ENCODE results near the gene LAMC3. TPM values are rescaled to one million over a fixed set of nuclear protein-coding genes. Genes with fewer than 3 reads are reported as not detected.

Gene LAMC3
- total RNA-seq, 6 experiments from 2014 or later: 2.7 to 14.3 (median 3.7) TPM

DNA sequence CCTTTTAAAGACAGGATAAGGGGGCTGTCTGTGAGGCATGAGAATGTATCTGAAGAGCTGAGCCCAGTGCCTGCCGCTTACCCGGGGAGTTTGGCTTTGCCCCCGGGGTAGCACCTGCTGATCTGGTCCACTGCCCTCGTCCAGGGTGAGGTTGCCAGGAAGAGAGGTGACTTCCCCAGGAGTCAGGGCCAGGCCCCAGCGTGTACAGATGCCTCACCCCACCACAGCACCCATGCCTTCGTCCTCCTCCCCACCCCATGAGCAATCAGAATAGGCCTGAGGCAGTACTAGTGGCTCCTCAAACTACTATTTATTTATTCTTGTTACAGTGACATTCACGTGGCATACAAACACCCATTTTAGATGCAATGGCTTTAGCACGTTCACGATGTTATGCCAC is 71.6 kb downstream of the LAMC3 start:
- 40% methylated on average over 3 of the region's 9 CpGs for WGBS (ENCODE audit: insufficient coverage, low coverage, low lambda C conversion rate, missing lambda C conversion rate)
- Histone ChIP-seq H3K9me3 (no peaks in the 10 kb centered on the region), H3K36me3 (no peaks in the 10 kb centered on the region), H3K4me1 (no peaks in the 10 kb centered on the region), H3K27ac (no peak overlapping the region), H3K27me3 (no peaks in the 10 kb centered on the region), H3K4me3 (no peak overlapping the region)
- no peak for ATAC-seq
- DNase-seq: no peak
- intact Hi-C loops (cut with DNase I): no loop called here
- TF ChIP-seq, protein P1, sequence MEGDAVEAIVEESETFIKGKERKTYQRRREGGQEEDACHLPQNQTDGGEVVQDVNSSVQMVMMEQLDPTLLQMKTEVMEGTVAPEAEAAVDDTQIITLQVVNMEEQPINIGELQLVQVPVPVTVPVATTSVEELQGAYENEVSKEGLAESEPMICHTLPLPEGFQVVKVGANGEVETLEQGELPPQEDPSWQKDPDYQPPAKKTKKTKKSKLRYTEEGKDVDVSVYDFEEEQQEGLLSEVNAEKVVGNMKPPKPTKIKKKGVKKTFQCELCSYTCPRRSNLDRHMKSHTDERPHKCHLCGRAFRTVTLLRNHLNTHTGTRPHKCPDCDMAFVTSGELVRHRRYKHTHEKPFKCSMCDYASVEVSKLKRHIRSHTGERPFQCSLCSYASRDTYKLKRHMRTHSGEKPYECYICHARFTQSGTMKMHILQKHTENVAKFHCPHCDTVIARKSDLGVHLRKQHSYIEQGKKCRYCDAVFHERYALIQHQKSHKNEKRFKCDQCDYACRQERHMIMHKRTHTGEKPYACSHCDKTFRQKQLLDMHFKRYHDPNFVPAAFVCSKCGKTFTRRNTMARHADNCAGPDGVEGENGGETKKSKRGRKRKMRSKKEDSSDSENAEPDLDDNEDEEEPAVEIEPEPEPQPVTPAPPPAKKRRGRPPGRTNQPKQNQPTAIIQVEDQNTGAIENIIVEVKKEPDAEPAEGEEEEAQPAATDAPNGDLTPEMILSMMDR (IDR thresholded peaks at IDR 0.05): no peak
- no peak for TF ChIP-seq POLR2A (IDR thresholded peaks at IDR 0.05)

DNA sequence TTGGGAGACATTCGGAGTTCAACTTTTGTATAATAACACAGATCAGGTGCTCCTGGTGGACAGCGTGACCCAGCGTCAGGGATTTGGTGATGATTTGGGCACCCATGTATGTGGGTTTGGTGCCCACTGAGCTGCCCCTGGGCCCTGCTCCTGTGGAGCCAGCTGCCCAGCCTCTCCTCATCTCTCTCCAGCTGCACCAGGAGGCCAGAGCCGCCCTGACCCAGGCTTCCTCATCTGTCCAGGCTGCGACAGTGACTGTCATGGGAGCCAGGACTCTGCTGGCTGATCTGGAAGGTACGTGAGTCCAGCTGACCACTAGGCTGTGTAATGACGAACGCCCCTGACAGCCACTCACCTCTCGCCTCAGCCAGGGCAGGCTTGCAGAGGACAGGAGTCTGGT is 72.9 kb downstream of the LAMC3 start:
- ATAC-seq: no peak
- WGBS (ENCODE audit: insufficient coverage, low coverage, low lambda C conversion rate, missing lambda C conversion rate): 96% methylated on average over 3 of the region's 9 CpGs
- no peaks in the 10 kb centered on the region for H3K4me1 ChIP-seq
- no peak for DNase-seq
- no peak for TF ChIP-seq POLR2A (IDR thresholded peaks at IDR 0.05)
- TF ChIP-seq, protein P1 (IDR thresholded peaks at IDR 0.05): no peak
- no peak overlapping the region for H3K4me3 ChIP-seq
- H3K27ac ChIP-seq: no peak overlapping the region
- no peaks in the 10 kb centered on the region for H3K36me3 ChIP-seq
- intact Hi-C loops (cut with DNase I): no loop called here
- H3K9me3 ChIP-seq: no peaks in the 10 kb centered on the region
- H3K27me3 ChIP-seq: no peaks in the 10 kb centered on the region

DNA sequence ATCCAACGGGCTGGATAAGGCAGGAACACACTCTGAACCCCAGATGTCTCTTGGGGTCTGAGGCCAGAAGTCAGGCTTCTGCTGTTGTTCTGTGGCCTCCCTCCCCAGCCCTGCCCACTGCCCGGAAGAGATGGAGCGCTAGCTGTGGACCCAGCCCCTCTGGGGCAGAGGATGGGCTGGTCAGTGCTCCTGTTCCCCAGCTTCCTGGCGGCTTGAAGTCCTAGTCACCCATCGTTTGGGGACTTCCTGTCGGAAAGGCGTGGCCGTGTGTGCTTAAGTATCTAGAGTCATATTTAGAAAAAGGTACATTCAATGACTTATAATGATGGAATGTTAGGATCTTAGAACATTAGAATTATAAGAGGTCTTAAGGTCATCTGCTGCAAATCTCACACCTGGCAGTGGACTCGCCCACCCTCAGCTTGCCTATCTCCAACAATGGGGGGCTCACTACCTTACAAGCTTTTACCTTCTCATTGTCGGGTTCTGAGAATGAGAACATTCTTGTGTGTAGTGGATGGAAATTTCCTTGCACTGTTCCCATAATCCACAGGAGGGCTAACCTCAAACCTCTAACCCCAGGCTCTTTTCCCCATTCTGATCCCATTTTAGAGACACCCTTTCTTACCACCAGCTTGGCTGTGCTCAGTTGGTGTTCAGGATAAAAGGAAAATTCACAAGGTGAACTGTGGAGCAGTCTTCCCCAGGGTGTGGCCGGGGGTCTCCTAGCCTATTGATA is 74.0 kb downstream of the LAMC3 start:
- WGBS (ENCODE audit: insufficient coverage, low coverage, low lambda C conversion rate, missing lambda C conversion rate): 59% methylated on average over 5 of the region's 11 CpGs
- Histone ChIP-seq H3K4me3 (no peak overlapping the region), H3K27ac (no peak overlapping the region), H3K27me3 (no peaks in the 10 kb centered on the region), H3K9me3 (no peaks in the 10 kb centered on the region), H3K4me1 (no peaks in the 10 kb centered on the region), H3K36me3 (no peaks in the 10 kb centered on the region)
- ATAC-seq: no peak
- no peak for TF ChIP-seq POLR2A (IDR thresholded peaks at IDR 0.05)
- TF ChIP-seq, protein P1 (IDR thresholded peaks at IDR 0.05): no peak
- intact Hi-C loops (cut with DNase I): no loop called here
- no peak for DNase-seq

DNA sequence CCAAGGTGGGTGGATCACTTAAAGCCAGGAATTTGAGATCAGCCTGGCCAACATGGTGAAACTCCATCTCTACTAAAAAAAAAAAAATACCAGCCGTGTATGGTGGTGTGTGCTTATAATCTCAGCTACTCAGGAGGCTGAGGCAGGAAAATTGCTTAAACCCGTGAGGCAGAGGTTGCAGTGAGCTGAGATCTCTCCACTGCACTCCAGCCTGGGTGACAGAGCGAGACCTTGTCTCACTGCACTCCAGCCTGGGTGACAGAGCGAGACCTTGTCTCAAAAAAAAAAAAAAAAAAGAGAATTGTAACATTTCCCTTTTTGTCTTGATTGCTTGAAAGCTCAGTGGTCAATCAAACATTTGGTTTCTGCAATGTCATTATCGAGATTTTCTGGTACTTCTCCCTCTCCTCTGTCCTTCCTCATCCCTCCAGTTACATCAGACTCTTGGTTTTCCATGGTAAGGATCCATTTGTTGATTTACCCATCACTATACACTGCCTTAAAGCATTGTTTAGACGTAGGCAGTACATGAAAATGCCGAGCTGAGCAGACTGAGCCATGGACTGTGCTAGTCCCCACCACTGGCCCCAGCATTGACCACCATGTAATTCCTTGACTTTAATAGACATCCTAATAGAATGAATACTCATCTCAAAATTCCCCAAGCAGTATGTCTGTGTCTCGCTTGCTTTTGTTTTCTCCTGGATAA is 75.8 kb downstream of the LAMC3 start:
- no peaks in the 10 kb centered on the region for H3K9me3 ChIP-seq
- no peak for DNase-seq
- no peak for TF ChIP-seq POLR2A (IDR thresholded peaks at IDR 0.05)
- TF ChIP-seq, protein P1 (IDR thresholded peaks at IDR 0.05): no peak
- no peak overlapping the region for H3K4me3 ChIP-seq
- H3K4me1 ChIP-seq: no peaks in the 10 kb centered on the region
- no peaks in the 10 kb centered on the region for H3K36me3 ChIP-seq
- intact Hi-C loops (cut with DNase I): no loop called here
- no peak overlapping the region for H3K27ac ChIP-seq
- 58% methylated on average over 8 of the region's 8 CpGs for WGBS (ENCODE audit: insufficient coverage, low coverage, low lambda C conversion rate, missing lambda C conversion rate)
- no peaks in the 10 kb centered on the region for H3K27me3 ChIP-seq
- ATAC-seq: no peak

Data from right lobe of liver (tissue), 6 donors.